SIG-M5 treated with dmso at 0.1 percent for 504 hours (cell line): ENCODE results near the gene ARHGAP24.
A peak's percentile ranks its signal among the peaks of the same experiment; 100 is the strongest.
"Not testable (repeated sequence)": the region's sequence is repeated elsewhere in the genome, so short reads cannot be mapped to it uniquely, and the experiment has no call there.

Experiments used
- DNase-seq: peaks from one replicate; lab custom pipeline; 2025; ENCODE audit not compliant: unreplicated experiment; lab: John Stamatoyannopoulos, UW

The ARHGAP24 gene

DNA sequence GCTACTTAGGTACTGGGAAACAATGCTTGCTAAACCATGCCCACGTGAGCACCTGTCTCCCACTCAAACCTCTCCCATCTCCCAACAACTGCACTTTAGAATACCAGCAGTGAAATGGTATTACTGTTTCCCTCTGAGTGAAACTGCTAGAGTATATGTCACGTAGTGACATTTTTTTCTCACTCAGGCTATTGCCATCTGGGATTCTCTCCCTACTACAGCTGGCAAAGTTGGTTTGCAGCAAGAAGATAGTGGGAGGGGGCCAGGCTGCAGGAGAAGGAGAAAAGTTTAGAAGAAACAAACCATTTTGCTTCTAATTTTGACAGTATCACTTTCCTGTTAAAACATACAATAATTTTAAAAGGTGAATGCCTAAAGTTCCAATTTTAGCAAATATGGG, 526.6 kb downstream of the ARHGAP24 start:
- no peak for DNase-seq

DNA sequence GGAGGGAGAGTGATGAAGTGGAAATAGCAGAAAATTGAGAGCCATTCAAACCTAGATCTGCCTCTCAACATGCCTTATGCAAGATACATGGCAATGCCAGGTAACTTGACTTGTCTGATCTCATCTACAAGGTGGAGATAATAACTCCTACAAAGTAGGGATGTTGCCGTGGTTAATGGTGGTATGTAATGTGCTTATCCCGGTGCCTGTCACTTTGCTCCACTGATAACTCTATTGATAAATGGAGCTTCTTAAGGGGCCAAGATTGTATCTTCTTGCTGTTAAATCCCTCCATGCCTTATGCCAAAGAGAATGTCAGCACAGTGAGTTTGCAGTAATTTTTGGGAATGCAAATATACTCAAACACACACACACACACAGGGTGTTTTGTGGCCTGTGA, 529.1 kb downstream of the ARHGAP24 start:
- no peak for DNase-seq

DNA sequence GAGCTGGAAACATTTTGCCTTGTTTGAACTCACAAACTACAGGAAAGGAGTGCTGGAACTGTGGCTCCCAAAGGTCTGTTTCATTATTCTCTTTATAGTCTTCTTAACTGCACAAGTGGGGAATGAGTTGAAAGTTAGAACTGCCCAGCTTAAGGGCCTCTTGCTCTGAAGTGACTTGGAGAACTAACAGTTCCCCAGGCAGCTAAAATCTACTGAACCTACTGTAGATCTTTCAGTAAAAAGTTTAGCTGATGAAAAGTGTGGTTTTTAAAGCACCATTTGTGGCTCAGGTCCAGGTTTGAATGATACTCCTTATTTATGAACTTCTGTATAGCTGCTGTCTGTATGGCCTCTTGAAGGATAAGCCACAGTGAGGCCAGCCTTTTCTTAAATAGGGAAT, 531.1 kb downstream of the ARHGAP24 start:
- no peak for DNase-seq

DNA sequence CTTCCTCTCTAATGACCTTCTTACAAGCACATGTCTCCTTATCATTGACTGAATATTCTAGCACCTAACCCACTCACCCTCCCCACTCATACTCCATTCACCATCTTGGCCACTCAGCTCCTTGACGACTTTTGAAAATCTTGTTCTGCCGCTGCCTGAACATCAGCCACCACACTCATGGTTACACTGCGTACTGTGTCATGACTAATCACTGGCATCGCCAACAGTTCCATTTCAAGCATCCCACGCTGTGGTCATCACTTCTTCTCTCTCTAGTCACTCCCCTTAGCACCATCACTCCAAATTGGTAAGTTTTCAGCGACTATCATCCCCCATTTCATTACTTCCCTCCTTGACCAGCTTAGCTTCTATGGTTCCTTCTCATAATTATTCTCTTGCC, 532.1 kb downstream of the ARHGAP24 start:
- DNase-seq: no peak

DNA sequence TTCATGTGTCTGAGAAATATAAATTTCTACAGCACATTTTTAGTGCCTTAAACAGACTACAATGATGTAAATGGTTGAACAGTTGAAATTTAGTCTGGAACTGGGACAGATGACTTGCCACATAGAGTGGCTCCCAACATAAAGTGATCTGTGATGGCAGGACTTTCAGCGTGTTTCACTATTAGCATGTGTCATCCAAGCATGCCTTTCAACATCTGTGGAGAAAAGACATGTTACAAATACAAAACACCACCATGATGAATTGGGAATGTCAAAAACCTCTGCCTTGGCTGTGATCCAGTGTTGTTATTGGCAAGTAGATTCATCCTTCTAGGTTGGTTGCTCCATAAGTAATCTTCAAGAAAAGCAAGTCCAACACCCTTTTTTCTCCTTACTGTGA, 536.2 kb downstream of the ARHGAP24 start:
- no peak for DNase-seq

DNA sequence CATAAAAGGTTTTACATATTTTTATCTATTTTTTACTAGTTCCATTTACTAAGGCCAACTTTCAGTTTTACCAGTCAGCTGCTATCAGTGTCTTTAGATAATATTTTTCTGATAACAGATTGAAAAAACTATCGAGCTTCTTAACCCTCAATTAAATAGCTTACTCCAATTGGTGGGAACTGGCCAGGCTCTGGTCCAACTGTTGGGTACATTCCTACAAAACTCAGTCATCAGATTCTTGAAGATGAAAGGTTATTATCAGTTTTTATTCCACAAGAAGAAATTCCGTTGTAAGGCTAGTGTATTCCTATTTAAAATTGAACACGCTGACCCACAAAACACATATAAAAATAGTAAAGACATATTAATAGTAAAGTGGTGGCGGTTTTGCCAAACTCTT, 538.7 kb downstream of the ARHGAP24 start:
- no peak for DNase-seq

DNA sequence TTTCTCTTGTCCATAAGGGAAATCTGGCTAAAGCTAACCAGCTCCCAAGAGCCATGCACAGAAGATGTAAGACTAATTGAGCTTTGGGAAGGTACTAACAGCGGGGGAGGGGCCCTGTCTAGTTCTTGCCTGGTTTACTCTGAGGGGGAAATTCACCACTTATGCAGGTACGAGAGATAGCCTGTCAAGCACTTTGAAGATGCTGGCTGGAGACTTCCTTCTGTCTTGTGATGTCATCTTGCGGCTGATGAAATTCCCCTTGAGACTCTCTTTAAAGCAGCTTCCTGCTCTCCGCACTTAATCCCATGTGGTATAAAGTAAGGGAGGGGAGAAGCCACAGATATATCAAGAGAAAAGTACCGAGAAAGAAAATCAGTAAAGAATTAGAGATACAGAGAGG, 539.6 kb downstream of the ARHGAP24 start:
- no peak for DNase-seq

DNA sequence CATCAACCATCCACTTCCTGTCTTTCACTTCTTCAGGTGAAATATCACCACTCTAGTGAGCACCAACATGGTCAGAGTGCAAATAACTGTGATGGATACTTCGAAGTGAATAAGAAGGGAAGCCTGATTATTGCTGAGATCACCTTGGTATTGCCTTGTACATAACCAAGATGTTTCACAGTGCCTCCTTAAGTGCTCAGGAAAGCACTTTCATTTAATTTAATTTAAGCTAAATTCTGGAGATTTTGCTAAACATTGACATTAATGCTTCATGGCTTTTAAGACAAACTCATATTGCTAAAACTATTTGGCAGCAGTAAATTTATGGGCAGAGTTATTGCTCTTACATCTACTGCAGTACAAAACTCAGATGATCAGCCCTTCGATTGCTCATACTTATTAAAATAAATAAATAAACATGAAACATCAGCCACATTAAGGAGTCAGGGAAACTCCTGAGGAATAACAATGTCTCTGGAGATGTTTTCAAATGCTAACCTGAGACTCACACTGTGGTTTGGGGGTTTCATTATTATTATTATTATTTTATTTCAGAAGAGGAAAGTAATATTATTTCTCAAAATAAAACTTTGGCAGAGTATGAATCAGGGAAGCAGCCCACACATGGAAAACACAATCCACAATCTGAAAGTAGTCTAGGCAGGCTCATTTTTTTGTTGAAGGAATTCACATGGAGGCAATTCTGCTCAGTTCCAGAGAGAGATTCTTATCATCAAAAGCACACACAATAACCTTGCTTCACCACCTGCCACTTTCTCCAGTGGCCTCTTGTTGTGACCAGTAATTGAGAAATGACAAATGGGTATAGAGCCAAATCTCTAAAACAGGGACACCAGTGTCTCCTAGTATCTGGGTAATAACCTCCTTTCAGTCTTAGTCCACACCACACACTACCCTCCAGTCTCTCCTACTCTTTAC, 540.7 kb downstream of the ARHGAP24 start:
- no peak for DNase-seq

DNA sequence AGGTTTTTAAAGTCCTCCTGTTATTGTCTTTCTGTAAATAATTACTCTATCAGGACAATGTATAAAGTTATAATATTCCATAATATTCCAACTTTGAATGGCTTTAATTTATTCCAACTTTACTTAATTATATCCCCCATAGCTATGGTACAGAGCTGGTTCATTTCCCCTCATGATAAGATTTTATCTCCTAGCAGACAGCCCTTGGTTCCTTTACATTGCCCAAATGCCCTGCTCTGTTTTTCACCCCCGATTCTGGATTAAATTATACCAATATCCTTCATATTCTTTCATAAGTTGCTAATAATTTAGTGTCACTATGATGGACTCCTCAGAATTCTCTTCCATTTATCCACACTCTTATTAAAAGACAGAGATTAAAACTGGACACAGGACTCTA, 544.4 kb downstream of the ARHGAP24 start:
- DNase-seq: no peak

DNA sequence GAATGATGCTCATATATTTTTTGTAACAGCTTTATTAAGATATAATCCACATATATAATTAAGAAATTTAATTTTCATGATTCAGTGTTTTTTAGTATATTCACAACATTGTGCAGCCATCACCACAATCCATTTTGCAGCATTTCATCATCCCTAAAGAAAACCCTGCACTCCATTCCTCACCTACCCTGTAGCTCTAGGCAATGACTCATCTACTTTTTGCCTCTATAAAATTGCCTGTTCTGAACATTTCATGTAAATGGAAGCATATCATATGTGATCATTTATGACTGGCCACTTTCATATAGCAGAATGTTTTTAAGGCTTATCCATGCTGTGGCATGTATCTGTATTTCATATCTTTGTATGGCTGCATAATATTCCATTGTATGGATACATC, 545.0 kb downstream of the ARHGAP24 start:
- DNase-seq: no peak

DNA sequence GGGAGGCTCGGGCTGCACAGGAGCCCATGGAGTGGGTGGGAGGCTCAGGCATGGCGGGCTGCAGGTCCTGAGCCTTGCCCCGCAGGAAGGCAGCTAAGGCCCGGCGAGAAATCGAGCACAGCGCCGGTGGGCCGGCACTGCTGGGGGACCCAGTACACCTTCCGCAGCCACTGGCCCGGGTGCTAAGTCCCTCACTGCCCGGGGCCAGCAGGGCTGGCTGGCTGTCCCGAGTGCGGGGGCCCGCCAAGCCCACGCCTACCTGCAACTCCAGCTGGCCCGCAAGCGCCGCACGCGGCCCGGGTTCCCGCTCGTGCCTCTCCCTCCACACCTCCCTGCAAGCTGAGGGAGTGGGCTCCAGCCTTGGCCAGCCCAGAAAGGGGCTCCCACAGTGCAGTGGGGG, 546.7 kb downstream of the ARHGAP24 start:
- not testable (repeated sequence) for DNase-seq

DNA sequence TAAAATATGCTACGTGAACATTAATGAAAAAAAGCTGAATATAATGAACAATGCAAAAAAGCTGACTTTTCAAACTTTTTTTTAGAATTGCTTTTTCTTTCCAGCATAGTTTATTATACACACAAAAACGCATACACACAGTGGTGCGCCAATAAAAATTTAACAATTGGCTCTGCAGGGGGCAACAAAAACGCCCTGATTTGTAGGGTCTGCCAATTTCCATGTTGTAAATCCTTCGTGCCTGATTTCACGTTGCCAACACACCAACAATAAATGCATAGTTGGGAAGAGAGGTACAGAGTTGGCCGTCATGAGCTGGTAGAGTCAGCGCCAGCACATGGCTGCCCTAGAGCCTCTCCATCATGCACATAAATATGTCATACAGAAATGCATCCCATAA, 551.8 kb downstream of the ARHGAP24 start:
- no peak for DNase-seq

DNA sequence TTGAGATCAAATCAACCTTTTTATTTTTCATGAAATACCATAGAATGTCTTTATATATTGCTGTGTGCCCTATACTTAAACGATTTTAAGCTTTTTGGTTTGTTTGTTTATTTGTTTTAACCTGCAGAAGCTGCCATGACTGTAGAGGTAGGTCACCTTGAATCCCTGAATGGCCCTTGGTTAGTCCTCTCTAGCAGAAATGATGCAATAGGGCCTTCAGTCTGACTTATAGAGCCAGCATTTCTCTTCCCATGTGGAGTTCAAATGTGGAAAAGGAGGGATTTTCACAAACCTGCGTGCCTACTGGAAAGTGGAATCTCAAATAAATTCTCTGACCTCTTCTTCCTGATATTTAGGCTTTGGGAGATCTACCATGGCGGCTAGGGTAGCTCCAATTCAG, 557.0 kb downstream of the ARHGAP24 start:
- DNase-seq: no peak

DNA sequence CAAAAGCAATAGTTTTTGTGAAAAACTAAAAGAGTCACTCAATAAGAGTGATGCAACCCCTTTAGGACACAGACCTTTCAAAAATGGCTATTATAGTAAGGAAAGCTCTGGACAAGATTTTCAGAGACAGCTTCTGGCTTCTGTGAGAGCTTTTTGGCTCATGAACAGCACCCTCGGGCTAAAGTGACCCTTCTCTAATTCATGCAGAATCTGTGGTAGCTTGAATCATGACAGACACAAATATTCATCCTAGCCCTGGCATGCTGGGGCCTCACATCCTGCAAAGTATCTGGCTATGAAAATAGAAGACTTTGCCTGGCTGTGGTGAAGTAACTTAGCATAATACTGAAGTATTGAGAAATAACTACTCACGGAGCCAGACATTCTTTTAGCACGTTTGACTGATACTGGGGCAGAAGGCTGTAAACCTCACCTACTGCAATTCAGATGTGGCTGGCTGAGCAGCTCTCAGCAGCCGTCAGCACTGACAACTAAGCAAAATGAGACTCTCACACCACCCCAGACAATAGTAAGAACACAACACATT, 557.6 kb downstream of the ARHGAP24 start:
- peak; percentile 57 for DNase-seq

DNA sequence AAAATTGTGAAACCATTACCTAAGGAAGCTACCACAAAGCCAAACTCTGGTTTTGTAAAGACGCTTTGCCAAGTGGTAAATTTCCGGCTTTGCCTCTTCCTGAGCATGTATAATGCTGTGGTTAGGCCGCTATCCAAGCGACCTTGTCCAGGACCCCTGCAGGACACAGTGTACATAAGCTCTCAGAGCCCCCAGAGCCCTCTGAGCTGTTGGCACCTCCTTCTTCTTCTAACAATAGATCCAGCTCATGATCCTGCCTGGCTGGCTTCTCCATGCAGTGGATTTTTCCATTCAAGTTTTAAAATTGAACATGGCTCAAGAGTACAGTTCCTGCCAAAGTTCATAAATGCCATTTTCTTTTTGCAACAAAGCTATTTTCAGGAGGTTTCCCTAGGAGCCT, 558.2 kb downstream of the ARHGAP24 start:
- no peak for DNase-seq

DNA sequence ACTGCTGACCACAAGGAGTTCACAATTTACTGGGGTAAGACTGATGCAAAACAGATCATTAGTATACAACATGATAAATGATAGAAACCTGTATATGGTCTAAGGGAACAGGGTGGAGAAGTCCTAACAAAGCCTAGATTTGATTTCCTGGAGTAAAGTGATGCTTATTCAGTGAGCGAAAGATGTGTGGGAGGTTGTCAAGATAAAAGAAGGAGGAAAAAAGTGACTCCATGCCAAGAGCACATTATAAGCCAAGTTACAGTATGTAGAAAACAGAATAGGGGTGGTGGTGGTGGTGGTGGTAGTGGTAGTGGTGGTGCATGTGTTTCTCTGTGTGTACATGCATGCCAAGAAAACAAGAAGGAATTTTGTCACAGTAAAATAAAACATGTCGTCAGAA, 559.7 kb downstream of the ARHGAP24 start:
- no peak for DNase-seq

DNA sequence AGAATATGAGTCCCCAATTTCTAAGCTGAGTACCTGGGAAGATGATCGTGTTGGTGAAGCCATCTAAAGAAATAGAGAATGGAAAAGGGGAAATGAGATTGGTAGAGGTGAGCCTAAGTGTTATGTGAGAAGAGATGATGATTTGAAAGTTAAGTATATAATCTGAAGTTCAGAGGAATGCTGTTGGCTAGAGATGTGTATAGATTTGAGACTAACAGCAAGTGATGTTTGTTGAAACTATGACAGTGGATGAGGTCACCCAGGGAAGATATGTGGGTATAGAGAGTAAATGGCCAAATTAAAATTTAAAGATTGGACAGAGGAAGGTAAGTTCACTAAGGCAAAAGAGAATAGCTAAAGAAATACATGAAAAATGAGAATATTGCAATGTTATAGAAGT, 560.7 kb downstream of the ARHGAP24 start:
- DNase-seq: no peak

DNA sequence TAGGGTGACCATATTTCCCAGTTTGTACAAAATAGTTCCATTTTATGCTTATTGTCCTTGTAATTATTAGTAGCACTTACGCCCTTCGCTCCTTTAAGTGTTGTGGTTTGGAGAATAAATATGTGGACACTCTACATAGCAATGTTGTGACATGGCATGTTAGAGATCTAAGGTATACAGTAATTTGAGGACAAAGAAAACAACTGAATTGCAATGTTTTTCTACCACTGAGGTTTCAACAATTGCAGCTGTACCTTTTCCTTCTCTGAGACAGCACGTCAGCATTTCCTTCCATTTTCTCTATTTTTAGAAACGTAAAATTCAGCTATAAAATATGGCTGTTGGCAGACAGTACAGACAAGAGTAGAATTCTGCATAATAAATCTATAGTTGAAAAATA, 561.8 kb downstream of the ARHGAP24 start:
- DNase-seq: no peak

DNA sequence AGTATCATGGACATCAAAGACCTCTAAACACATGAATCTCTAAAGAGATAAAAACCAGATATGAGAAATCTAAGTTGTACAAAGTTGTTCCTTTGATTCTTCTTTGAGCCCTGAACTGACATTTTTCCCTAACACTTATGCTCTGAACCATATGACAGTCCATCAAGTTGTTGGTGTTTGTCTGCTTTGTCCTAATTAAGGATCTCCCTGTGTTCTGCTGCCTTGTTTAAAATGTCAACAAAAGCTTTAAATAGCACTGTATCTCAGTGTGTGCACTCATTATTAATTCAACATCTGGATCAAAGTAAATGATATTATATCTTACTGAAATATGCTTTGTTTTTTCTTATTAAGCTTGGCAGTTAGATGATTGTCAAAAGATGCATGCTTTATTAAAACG, 563.1 kb downstream of the ARHGAP24 start:
- no peak for DNase-seq

DNA sequence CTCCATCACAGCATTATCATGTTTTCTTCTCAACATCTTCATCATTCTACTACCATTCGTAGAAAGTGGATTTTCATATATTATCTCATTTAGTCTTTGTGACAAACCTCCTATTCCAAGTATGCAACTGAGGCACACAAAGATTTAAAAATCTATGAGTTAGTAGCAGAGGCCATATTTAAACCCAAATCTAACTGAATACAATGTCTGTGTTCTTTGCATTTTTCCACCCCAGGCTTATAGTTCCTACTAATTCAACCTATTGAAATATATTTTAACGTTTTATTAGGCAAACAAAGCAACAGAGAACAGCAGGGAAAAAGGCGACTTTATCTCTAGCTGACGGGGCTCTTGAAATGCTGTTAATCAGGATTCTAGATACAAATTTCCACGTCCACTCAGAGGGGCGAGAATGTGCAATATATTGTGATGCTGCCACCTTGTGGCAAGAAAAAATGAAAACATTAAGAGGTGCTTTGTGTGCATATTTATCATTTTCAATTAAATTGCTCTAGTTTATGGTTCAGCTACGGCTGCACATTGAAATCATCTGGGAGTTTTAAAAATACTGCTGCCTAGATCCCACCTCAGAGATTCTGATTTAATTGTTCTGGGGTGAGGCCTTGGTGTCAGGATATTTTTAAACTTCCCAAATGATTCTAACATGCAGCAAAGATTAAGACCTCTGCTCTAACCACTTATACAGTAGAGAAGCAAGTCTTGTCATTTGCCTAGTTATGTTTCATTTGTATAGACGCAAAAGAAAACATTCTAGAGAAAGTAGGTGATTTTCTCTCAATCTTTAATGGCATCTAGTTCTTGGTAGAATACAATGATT, 569.0 kb downstream of the ARHGAP24 start:
- DNase-seq: peak; percentile 23

DNA sequence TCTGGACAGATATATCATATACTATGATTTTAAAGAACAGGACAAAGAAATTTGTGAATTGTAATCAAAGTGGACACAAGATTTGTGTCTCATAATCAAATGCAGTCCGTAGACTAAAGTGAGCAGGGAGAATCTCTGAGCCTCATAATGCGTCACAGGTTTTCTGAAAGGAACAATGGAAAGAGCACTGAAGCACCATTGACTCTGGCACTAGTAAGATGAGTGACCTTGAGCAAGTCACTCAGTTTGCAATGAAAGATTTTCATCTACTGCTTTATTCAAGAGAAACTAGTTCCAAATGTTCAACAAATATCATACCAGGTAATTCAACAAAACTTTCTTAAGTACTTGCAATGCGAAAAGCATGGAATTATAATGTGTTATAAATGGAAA, 569.6 kb downstream of the ARHGAP24 start:
- DNase-seq: no peak

DNA sequence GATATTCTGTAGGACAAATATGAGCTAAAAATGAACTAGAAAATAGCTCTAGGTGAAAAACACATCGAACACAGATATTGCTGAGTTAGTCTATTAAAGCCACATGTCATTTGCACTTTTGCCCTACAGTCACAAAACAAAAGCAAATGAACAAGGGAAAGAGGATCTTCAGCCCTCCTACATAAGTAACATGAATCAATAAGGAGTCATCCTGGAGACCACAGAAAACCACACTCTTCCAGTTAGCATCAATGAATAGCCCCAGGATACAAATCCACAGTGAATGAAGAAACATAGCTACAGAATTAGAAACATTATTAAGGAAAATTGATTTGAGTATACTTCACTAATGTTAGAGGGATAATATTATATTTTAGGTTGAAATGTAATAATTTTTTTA, 573.5 kb downstream of the ARHGAP24 start:
- DNase-seq: no peak
